GM12892 (cell line): Measurements from ENCODE around the gene ANKRA2.

Source experiments
- POLR2A ChIP-seq: IDR thresholded peaks from 2 replicates; pipeline ENCODE4 v1.6.1; 2011; ENCODE audit warnings: low read depth, low read length, control low read depth
- POLR2AphosphoS5 ChIP-seq: IDR thresholded peaks from 2 replicates; pipeline ENCODE4 v1.6.1; 2011; ENCODE audit warnings: low read depth, low read length, control low read depth
- TAF1 ChIP-seq: IDR thresholded peaks from 2 replicates; pipeline ENCODE4 v1.6.1; 2011; ENCODE audit warnings: low read depth, mild to moderate bottlenecking, control low read depth, low read length, borderline replicate concordance

- TF ChIP-seq POLR2AphosphoS5 (no peak), POLR2A (no peak), TAF1 (no peak)
These were observed 40.8 kb upstream of the ANKRA2 start for GRCh38 chr5:73606206-73606753.
